Thyroid gland (tissue), 4 donors: ENCODE measurements around the gene FAM222A.

Experiments used
- CTCF ChIP-seq, 6 experiments: fragments of 200-600 bp in 3 of 6; fragments of 450-650 bp in 3 of 6; sonication (generic) in 3 of 6; IDR thresholded peaks; one replicate each; pipeline ENCODE4 v1.5.1; 2016 to 2019; ENCODE audit warnings: antibody characterized with exemption in 6 of 6, mild to moderate bottlenecking in 2 of 6, inconsistent platforms in 1 of 6, moderate library complexity in 1 of 6
- POLR2A ChIP-seq, 2 donors: fragments of 450-650 bp; IDR thresholded peaks; one replicate each; pipeline ENCODE4 v1.6.1; 2017; ENCODE audit warnings: antibody characterized with exemption in 2 of 2, mild to moderate bottlenecking in 2 of 2, moderate library complexity in 1 of 2

GRCh38 chr12:109722022-109722720 lies 8.5 kb downstream of the FAM222A start:
- no peak for TF ChIP-seq POLR2A (IDR thresholded peaks at IDR 0.05)
- no peak for TF ChIP-seq CTCF (IDR thresholded peaks at IDR 0.05)
